Activated effector memory CD4-positive, alpha-beta T cell treated with anti-CD3 and anti-CD28 coated beads, Interleukin-2, amount 50 U/mL, for 16 hours (primary cell): ENCODE results near the gene PLXNA4.

Source experiments
- DNase-seq: peaks from one replicate; pipeline ENCODE4 v3.0.0-alpha.2; 2020

Gene PLXNA4

GRCh38 chr7:132292803-132293202, 283.5 kb downstream of the PLXNA4 start:
- no peak for DNase-seq

DNA sequence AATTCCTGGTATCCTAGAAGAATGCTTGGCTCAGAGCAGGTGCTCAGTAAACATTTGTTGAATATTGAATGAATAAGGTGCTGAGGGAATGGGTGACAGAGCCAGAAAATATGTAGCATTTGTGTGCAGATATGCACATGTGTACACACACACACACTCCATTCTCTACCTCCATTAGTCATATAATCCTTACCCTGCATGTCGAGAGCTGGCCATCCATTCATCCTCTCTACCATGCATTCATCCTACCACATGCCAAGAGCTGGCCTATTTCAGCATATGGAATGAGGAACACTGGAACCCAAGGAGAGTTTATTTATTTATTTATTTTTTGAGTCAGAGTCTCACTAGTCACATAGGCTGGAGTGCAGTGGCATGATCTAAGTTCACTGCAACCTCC, 284.8 kb downstream of the PLXNA4 start:
- DNase-seq = no peak

DNA sequence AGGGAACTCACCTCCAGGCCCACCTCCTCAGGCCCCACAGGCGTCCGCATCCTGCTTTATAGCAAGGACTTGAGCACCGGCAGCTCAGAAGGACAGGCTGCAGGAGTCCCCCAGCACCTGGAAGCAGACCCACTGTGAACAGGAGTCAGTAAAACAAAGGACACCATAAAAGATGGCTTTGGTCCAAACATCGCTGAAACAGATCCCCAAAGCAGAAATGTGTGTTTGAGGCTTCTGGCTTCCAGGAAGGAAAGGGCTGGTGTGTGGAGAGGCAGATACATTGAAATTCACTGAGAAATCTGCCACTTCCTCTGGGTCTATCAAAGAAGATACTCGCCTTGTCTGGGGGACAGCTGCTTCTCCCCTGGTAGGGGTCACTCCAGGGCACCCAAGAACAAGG, 286.2 kb downstream of the PLXNA4 start:
- DNase-seq = no peak

- DNase-seq = no peak
Observed at GRCh38 chr7:132286836-132287235, 289.4 kb downstream of the PLXNA4 start.

GRCh38 chr7:132280335-132280734, 295.9 kb downstream of the PLXNA4 start:
- DNase-seq = no peak

DNA sequence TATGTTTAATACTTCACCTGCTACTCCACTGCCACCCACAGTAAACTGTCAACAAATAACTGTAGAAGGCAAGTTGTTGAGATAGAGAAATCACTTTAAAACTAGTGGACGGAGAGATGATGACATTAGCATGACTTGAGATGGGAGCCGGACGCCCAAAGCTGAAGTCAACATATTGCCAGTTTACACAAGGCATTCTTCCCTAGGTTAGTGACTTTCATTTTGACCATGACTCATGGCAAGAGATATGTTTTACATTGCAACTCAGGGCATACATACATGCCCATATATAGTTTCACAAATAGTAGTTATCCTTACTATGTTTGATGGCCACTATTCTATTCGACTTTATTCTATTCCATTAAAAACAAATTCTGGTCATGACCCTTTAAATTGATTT, 296.6 kb downstream of the PLXNA4 start:
- no peak for DNase-seq

DNA sequence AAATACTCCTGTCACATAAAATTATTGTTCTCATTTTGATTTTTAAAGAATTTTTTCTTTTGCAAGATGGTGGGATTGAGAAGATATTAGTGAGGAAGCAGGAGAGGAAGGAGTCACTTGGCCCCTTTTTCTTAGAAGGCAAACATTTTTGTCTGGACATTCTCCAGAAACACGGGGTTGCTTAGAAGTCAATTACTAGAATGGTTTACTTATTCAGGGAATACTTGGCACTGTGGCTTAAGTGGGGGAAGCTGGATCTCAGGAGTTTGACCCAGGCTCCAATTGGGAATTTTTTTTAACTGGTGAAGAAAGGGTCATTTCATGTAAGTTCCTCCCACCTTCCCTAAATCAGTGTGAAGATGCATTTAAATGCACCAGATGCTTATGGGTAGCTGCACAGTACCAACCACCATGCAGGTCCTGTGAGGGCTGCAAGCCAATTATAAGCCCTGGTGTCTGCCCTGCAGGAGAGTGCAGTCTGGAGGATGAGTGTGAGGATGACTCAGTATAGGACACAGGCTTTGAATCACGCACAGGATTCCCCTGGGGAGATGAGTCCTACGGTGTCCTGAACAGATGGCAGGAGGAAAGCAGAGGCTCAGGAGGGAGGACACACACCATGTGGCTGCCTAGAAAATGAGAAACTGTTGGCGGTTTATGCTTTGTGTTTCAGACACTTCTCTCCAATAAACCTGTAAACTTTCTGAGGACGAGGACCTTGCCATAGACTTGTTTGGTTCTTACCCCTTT, 299.1 kb downstream of the PLXNA4 start:
- no peak for DNase-seq

GRCh38 chr7:132276234-132276630, 300.0 kb downstream of the PLXNA4 start:
- DNase-seq = no peak

GRCh38 chr7:132275416-132276233, 300.6 kb downstream of the PLXNA4 start:
- no peak for DNase-seq

DNA sequence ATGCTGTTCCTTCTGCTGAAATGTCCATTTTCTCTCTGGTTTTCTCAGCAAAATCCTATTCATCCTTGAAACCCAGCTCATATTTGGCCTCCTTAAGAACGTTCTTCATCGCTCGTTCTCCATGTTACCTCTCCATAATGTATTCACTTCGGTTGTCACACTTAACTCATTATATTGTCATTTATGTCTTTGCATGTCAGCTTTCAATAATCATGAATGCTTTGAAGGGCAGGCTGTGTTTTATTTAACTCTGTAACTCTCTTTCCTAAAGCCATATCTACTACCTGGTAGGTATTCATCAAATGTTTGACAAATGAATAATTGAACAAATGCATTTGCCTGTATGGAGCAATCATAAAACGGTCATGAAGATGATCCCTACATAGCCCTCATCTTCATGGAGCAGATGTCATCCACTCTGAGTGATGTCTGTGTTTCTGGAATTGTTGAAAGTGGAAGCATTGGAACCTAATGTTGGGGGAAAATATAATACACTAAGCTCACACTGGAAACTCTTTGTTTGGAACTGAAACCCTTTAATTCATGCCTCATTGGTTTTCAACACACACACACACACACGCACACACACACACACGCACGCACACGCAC, 303.4 kb downstream of the PLXNA4 start:
- DNase-seq = no peak

- DNase-seq = no peak
Observed at GRCh38 chr7:132270517-132270916, 305.8 kb downstream of the PLXNA4 start.

DNA sequence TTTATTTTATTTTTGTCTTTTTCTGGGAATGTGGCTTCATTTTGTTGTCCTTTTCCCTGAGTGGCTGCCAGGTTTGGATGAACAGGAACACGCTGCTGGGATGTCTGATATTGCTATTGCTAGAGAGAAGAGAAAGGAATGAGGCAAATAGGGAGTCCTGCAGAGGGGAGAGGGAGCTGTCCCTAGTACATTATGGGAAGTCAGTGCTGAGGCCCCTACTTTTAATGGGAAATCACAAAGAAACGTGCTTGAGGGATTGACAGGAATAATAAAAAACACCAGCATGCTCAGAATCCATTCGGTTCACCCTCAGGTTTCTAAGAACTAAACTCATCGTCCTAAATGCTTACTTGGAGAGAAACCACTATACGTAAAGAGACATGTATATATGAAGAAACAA, 306.6 kb downstream of the PLXNA4 start:
- no peak for DNase-seq

- DNase-seq = no peak
Observed at GRCh38 chr7:132263151-132263550, 313.1 kb downstream of the PLXNA4 start.

DNA sequence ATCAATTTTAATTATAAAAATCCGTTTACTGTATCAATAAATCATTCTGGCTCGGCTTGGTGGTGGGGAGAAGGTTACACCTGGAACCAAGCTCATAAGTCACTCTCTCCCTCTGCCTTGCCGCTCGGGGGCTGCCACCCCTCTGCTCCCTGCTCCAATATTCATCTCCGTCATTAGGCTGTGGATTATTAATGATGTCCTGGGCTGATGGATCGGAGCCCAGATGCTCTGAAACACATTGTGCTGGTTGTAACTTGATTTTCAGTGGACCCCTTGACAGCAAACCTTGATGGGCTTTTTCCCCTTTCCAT, 314.2 kb downstream of the PLXNA4 start:
- DNase-seq = no peak

DNA sequence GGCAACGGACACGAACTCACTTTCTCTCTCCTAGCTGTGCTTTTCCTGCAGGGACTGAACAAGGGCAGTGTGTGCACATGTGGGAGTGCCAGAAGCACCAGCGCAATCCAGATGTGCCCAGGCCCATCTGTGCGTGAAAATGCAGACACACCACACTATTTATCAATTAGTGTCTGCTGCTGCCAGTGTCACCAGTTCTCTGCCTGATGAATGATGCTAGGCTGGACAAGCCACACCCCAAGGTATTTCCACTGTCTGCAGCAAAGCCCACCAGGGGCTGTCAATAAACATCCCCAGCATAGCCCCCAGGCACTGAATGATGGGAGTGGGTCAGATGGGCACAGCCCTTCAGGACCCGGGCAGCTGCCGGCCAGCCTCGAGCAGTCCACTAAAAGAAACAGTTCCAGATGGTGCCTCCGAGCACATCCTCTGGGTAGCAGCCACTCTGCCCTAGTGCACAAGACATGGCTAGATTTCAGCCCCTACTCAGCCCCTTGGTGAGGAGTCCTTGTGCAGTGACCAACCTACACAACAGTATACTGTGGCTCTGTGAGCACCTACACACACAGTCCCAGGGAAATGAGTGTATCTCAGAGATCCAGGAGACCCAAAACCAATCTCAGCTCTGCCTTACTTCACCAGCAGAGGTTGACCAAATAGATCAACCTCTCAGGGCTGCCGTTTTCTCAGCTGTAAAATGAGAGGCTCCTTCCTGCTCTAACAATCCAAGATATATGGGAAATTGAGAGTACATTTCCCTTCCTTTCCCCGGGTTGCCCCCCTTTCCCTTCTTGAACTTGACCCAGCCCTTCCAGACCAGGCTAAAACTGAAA, 314.7 kb downstream of the PLXNA4 start:
- no peak for DNase-seq

- no peak for DNase-seq
Observed at GRCh38 chr7:132258231-132258630, 318.0 kb downstream of the PLXNA4 start.

GRCh38 chr7:132257253-132257652, 319.0 kb downstream of the PLXNA4 start:
- no peak for DNase-seq

GRCh38 chr7:132256721-132257212, 319.5 kb downstream of the PLXNA4 start:
- DNase-seq = no peak

GRCh38 chr7:132255898-132256297, 320.4 kb downstream of the PLXNA4 start:
- DNase-seq = no peak

DNA sequence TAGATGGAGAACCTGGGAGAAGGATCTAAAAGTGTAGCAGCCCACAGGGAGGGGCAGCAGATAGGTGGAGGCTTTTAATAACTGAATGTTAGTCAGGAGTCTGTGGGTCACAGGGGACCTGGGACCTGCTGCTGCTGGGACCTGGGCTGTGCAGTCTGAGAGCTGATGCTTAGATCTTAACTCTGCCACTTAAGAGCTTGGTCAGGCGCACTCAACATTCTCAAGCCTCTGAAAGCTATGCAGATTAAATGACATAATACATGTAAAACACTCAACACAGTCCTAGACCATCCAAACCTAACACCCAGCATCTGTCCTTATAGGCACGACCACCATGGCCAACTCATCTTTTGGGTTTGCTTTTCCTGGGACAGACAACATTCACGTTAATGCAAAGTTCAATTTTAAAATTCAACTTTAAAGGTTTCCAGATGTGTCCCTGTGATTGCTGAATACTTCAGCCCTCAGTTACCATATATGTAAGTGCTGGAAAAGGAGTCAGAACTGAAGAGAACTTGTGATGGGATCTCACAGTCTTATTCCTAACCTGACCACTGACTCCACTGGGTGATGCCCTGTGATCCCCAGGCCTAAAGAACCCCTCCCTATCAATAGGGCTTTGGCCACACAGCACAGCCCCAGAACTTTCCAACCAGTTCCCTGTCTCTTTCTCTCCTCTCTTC, 321.0 kb downstream of the PLXNA4 start:
- no peak for DNase-seq

DNA sequence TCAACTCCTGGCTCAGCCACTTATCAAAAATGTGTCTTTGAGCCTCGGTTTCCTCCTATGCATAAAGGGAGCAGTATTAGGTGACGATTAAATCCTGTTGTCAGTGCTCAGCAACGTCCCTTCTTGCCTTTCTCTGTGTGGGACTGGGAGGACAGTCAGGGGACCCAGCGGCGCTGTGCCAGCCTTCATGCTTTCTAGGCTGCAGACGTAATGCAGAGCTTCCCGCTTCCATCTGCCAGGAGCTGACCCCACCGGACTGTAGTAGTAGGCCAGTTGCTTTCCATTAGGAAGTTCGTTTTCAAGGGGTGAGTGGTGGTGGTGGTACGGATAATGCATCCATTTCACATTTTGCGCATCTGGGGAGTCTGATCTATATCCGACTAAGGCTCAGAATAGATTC, 321.8 kb downstream of the PLXNA4 start:
- DNase-seq = no peak

DNA sequence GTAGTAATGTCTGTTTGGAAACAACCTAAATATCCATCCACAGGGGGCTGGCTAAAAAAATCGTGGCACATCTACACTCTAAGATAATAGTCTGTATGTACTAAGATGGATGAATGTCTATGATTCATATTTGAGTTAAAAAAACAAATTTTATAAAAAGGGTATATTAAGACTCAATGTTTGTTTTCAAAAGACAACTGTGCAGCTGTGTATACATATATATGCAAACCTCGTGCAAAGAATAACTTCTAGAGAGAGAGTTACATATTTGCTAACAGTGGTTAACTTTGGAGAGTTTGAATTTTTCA, 323.5 kb downstream of the PLXNA4 start:
- no peak for DNase-seq

DNA sequence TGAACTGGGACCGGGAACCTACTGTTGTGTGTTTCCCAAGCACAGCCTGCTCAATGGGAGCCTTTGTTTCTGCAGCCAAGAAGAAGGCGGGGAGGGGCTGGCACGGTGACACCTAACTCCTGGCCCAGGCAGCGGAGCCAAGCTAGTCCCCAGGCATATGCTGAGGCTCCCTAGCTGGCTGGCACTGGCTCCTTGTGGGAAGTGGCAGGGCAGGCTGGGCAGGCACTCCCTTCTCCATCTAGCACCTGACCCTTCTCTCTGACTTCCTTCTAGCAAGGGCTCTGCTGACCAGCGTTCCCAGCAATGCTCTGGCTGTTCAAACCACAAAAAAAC, 325.0 kb downstream of the PLXNA4 start:
- DNase-seq = no peak
